ENCODE results near the gene HLF.

DNA sequence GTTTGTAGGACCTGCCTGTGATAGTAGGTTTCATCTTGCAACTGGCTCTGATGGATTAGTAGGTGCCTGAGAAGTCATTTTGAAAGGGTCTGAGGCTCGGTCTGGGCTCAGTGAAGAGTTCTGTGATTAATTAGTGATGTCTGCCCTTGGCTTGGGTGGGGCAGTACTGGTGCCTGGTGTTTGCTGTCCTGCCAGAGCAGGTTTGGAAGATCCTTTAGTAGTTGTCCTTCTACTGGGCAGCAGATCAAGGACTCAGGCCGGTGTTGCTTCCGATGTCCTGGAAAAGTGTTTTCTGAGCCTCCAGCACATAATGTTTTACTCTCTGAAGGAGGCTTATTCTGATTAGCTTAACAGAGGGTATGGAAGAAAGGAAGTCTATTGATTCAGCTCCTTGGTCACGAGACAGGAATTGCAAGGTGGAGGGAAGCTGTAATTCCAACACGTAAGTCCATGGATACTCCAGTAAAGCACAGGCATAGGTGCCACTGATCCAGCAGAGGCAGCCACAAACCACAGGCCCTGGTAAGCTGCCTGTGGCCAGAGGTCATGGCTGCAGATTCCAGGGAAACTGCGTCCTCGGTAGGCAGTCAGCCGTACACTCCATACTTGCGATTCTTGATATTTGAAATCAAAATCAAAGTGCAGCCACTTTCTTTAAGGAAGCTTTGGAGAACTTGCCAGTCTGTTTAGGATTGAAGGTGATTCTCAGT lies 18.7 kb downstream of the HLF start:
- no peak for TF ChIP-seq SP1 (IDR thresholded peaks at IDR 0.05; ENCODE audit: low read depth, low read length)
- TF ChIP-seq, protein P1, sequence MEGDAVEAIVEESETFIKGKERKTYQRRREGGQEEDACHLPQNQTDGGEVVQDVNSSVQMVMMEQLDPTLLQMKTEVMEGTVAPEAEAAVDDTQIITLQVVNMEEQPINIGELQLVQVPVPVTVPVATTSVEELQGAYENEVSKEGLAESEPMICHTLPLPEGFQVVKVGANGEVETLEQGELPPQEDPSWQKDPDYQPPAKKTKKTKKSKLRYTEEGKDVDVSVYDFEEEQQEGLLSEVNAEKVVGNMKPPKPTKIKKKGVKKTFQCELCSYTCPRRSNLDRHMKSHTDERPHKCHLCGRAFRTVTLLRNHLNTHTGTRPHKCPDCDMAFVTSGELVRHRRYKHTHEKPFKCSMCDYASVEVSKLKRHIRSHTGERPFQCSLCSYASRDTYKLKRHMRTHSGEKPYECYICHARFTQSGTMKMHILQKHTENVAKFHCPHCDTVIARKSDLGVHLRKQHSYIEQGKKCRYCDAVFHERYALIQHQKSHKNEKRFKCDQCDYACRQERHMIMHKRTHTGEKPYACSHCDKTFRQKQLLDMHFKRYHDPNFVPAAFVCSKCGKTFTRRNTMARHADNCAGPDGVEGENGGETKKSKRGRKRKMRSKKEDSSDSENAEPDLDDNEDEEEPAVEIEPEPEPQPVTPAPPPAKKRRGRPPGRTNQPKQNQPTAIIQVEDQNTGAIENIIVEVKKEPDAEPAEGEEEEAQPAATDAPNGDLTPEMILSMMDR (IDR thresholded peaks at IDR 0.05 in 2 of 3, conservative IDR thresholded peaks at IDR 0.05 in 1 of 3; ENCODE audit: control insufficient read depth in 2 of 3, extremely low read depth in 1 of 3, insufficient read depth in 1 of 3, low read depth in 3 of 3, low read length in 3 of 3) = no peak

Measured in GM12878 (cell line).